T follicular helper cell (primary cell): ENCODE results near the gene FUOM.

Experiments
- DNase-seq: peaks from one replicate; pipeline ENCODE4 v3.0.0-alpha.2; 2020; ENCODE audit warnings: low read depth

Gene FUOM

GRCh38 chr10:133350283-133350949 is 7.4 kb downstream of the FUOM start:
- no peak for DNase-seq

GRCh38 chr10:133349577-133350011 is 8.2 kb downstream of the FUOM start:
- no peak for DNase-seq

GRCh38 chr10:133349160-133349568 is 8.7 kb downstream of the FUOM start:
- no peak for DNase-seq

- DNase-seq: no peak
Observed at GRCh38 chr10:133347710-133348517, 9.9 kb downstream of the FUOM start.

GRCh38 chr10:133346413-133346812 is 11.4 kb downstream of the FUOM start:
- no peak for DNase-seq

GRCh38 chr10:133344236-133344635 is 13.6 kb downstream of the FUOM start:
- DNase-seq: no peak

- DNase-seq: no peak
Observed at GRCh38 chr10:133343558-133343957, 14.3 kb downstream of the FUOM start.

- DNase-seq: no peak
Observed at GRCh38 chr10:133342942-133343341, 14.9 kb downstream of the FUOM start.

- DNase-seq: no peak
Observed at GRCh38 chr10:133341983-133342382, 15.8 kb downstream of the FUOM start.

GRCh38 chr10:133339708-133340380 is 18.0 kb downstream of the FUOM start:
- DNase-seq: no peak

GRCh38 chr10:133338080-133339071 is 19.4 kb downstream of the FUOM start:
- no peak for DNase-seq

GRCh38 chr10:133337370-133337725 is 20.5 kb downstream of the FUOM start:
- no peak for DNase-seq

- peak; percentile 91 for DNase-seq
Observed at GRCh38 chr10:133336577-133337369, 21.0 kb downstream of the FUOM start, which contains the start of gene CALY. Gene CALY (minus strand): TSS chr10:133336896. CDS start chr10:133328989, 7,907 bp downstream.

- DNase-seq: no peak
Observed at GRCh38 chr10:133336118-133336576, 21.7 kb downstream of the FUOM start.

GRCh38 chr10:133335246-133336117 is 22.3 kb downstream of the FUOM start:
- DNase-seq: peak; percentile 88

- DNase-seq: no peak
Observed at GRCh38 chr10:133334503-133335245, 23.1 kb downstream of the FUOM start.

GRCh38 chr10:133332936-133333699 is 24.7 kb downstream of the FUOM start:
- no peak for DNase-seq
